NT2/D1 (cell line): ENCODE measurements around the gene GNAO1.
"Not testable (repeated sequence)": the region's sequence is repeated elsewhere in the genome, so short reads cannot be mapped to it uniquely, and the experiment has no call there.

ENCODE experiments used
- DNase-seq: peaks from one replicate; pipeline ENCODE4 v3.0.0-alpha.2; 2011; ENCODE audit warnings: low read depth, low spot score
- H3K27me3 ChIP-seq: 2 replicates; pipeline ENCODE4 v1.6.0; 2011; ENCODE audit warnings: mild to moderate bottlenecking; ENCODE audit not compliant: insufficient read length, insufficient read depth
- H3K36me3 ChIP-seq: 2 replicates; pipeline ENCODE4 v1.6.1; 2011; ENCODE audit warnings: mild to moderate bottlenecking, low read length, mixed read lengths; ENCODE audit not compliant: insufficient read depth, insufficient read length
- H3K4me1 ChIP-seq: 2 replicates; pipeline ENCODE4 v1.5.1; 2011; ENCODE audit not compliant: insufficient read depth, insufficient read length
- H3K4me3 ChIP-seq: 2 replicates; pipeline ENCODE4 v1.5.1; 2011; ENCODE audit warnings: low read depth; ENCODE audit not compliant: insufficient read length
- H3K9ac ChIP-seq: 2 replicates; pipeline ENCODE4 v1.6.0; 2011; ENCODE audit warnings: low read depth; ENCODE audit not compliant: insufficient read length
- H3K9me3 ChIP-seq: 2 replicates; pipeline ENCODE4 v1.5.1; 2011; ENCODE audit warnings: mild to moderate bottlenecking, low read length; ENCODE audit not compliant: insufficient read depth
- SUZ12 ChIP-seq: IDR thresholded peaks from 2 replicates; pipeline ENCODE4 v1.6.1; 2011; ENCODE audit not compliant: insufficient read length, insufficient read depth; ENCODE audit errors: extremely low read depth
- YY1 ChIP-seq: IDR thresholded peaks from 2 replicates; pipeline ENCODE4 v1.6.1; 2011; ENCODE audit not compliant: insufficient read length, insufficient read depth
- ZNF274 ChIP-seq: IDR thresholded peaks from 2 replicates; pipeline ENCODE4 v1.6.1; 2011; ENCODE audit warnings: mild to moderate bottlenecking, low read depth, low read length

Gene GNAO1

GRCh38 chr16:56370185-56370874 is 179.0 kb downstream of the GNAO1 start:
- no peak overlapping the region for H3K9ac ChIP-seq
- no peaks in the 10 kb centered on the region for H3K27me3 ChIP-seq
- DNase-seq: no peak
- TF ChIP-seq YY1 (no peak), SUZ12 (no peak), ZNF274 (no peak)
- H3K4me1 ChIP-seq: peaks cover 3% of the 10 kb centered on the region
- no peaks in the 10 kb centered on the region for H3K9me3 ChIP-seq
- peaks cover 40% of the 10 kb centered on the region for H3K36me3 ChIP-seq
- no peak overlapping the region for H3K4me3 ChIP-seq

DNA sequence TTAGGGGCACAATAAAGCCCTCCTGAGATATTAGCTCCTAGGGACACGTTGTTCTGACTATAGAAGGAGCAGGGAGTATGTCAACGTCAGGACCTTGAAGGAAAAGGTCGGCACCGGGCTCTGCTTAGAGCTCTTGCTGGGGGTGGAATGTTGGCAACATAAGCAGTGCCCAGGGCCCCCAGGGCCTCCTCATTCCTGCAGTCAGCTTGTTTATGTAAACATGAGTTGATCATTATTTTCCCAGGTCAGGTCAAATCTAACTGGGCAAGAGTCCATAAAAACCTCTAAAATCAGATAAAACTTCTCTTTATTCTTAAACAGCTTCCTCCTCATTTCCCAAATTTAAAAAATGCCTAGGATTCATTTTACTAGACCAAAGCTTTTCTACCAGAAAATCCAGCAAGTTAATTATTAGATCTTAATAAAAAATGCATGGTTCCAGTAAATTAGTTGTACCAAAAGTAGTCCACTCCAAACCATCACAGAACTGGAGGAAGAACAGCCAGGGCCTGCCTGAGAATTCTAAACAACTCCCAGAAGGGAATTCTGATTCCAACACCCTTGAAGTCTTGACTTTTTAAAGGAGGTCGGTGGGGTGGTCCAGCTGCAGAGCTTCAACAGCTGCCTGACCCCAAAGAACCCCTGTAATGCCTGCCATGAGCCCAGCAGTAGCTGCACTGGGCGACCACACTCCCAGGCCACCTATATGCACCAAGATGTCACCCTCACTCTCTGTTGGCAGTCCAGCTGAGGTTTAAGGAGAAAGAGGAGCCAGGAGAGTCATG is 179.8 kb downstream of the GNAO1 start:
- Histone ChIP-seq H3K4me3 (no peak overlapping the region), H3K27me3 (no peaks in the 10 kb centered on the region), H3K9ac (no peak overlapping the region), H3K36me3 (peaks cover 36% of the 10 kb centered on the region), H3K4me1 (peaks cover 3% of the 10 kb centered on the region), H3K9me3 (no peaks in the 10 kb centered on the region)
- no peak for TF ChIP-seq ZNF274
- DNase-seq: no peak

DNA sequence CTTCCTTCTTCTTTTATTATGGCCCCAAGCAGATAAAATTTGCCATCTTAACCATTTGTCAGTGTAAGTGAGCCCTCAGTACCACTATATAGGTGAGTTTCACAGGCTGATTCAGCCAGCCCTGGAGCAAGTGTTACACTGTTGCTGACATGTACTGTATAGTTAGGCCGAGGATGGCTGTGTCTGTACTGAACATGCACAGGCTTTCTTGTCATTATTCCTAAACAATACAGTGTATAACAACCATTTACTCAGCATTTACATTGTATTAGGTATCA is 180.3 kb downstream of the GNAO1 start:
- peaks cover 33% of the 10 kb centered on the region for H3K36me3 ChIP-seq
- peaks cover 3% of the 10 kb centered on the region for H3K4me1 ChIP-seq

DNA sequence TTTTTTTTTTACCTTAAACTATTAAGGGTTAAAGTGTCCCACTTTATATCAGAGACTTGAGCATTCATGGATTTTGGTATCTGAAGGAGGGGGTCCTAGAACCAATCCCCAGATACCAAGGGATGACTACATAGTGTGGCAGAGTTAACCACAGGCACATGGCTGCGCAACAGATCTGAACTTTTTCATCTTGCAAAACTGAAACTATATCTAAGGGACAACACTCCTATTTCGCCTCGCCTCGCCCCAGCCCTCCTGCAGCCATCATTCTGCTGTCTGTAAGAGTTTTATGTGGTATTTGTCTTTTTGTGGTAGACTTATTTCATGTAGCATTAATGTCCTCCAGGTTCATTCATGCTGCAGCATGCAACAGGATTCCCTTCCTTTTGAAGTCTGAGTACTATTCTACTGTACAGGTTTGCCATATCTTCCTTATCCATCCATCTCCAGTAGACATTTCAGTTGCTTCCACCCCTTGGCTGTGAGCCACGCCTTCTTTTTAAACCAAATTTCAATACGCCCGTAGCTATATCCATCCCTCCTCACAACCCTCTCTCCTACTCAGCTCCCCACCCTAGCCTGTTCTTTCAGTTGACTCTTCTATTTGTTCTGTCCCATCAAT is 180.8 kb downstream of the GNAO1 start:
- Histone ChIP-seq H3K27me3 (no peaks in the 10 kb centered on the region), H3K4me1 (peaks cover 3% of the 10 kb centered on the region), H3K4me3 (no peak overlapping the region), H3K9me3 (no peaks in the 10 kb centered on the region), H3K9ac (no peak overlapping the region), H3K36me3 (peaks cover 28% of the 10 kb centered on the region)
- TF ChIP-seq YY1 (no peak), SUZ12 (no peak), ZNF274 (no peak)
- no peak for DNase-seq

More for the DNA sequence above, 180.3 kb downstream of the GNAO1 start:
- no peak overlapping the region for H3K4me3 ChIP-seq
- H3K9ac ChIP-seq: no peak overlapping the region
- TF ChIP-seq ZNF274 (no peak), YY1 (no peak), SUZ12 (no peak)
- H3K27me3 ChIP-seq: no peaks in the 10 kb centered on the region
- DNase-seq: no peak
- no peaks in the 10 kb centered on the region for H3K9me3 ChIP-seq

GRCh38 chr16:56373003-56373402 is 181.7 kb downstream of the GNAO1 start:
- Histone ChIP-seq H3K4me3 (no peak overlapping the region), H3K4me1 (peaks cover 3% of the 10 kb centered on the region), H3K36me3 (peaks cover 20% of the 10 kb centered on the region), H3K9ac (no peak overlapping the region), H3K9me3 (no peaks in the 10 kb centered on the region), H3K27me3 (no peaks in the 10 kb centered on the region)
- no peak for TF ChIP-seq ZNF274
- TF ChIP-seq SUZ12: no peak
- TF ChIP-seq YY1: no peak
- no peak for DNase-seq

DNA sequence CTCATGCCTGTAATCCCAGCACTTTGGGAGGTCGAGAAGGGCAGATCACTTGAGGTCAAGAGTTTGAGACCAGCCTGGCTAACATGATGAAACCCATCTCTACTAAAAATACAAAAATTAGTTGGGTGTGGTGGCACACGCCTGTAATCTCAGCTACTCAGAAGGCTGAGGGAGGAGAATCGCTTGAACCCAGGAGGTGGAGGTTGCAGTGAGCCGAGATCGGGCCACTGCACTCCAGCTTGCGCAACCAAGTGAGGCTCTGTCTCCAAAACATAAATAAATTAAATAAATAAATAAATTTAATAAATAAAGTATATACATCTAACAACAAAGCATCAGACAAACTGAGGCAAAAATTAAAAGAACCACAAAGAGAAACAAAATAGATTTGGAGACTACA is 184.5 kb downstream of the GNAO1 start:
- peaks cover 15% of the 10 kb centered on the region for H3K36me3 ChIP-seq
- not testable (repeated sequence) for H3K4me1 ChIP-seq, H3K9ac ChIP-seq, H3K4me3 ChIP-seq, DNase-seq, H3K27me3 ChIP-seq
- peaks cover 17% of the 10 kb centered on the region; the same call in 1 of the 2 replicates for H3K9me3 ChIP-seq

- DNase-seq, H3K4me1 ChIP-seq, H3K4me3 ChIP-seq, H3K27me3 ChIP-seq, H3K9ac ChIP-seq: not testable (repeated sequence)
- peaks cover 25% of the 10 kb centered on the region for H3K36me3 ChIP-seq
- H3K9me3 ChIP-seq: peaks cover 17% of the 10 kb centered on the region; the same call in 1 of the 2 replicates
Measured at GRCh38 chr16:56379044-56379443, 187.8 kb downstream of the GNAO1 start.

DNA sequence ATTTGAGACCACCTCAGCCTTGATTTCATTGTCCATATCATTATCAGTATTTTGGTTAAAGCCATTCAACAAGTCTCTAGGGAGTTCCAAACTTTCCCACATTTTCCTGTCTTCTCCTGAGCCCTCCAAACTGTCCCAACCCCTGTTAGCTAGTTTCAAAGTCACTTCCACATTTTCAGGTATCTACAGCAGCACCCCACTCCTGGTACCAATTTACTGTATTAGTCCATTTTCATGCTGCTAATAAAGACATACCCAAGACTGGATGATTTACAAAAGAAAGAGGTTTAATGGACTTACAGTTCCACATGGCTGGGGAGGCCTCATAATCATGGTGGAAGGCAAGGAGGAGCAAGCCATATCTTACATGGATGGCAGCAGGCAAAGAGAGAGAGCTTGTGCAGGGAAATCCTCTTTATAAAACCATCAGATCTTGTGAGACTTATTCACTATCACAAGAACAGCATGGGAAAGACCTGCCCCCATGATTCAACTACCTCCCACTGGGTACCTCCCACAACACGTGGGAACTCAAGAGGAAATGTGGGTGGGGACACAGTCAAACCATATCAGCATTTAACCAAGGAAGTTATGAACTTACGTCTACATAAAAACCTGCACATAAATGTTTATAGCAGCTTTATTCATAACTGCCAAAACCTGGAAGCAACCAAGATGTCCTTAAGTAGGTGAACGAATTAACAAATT is 189.6 kb downstream of the GNAO1 start:
- H3K27me3 ChIP-seq, H3K4me1 ChIP-seq, H3K9ac ChIP-seq, H3K4me3 ChIP-seq, DNase-seq: not testable (repeated sequence)
- H3K36me3 ChIP-seq: peaks cover 44% of the 10 kb centered on the region
- peaks cover 17% of the 10 kb centered on the region; the same call in 1 of the 2 replicates for H3K9me3 ChIP-seq
